ENCODE results near the gene RGS6.

RGS6 gene

GRCh38 chr14:72383865-72384264 is 451.6 kb downstream of the RGS6 start:
- no peak overlapping the region for H3K4me3 ChIP-seq (ENCODE audit: low read length)
- H3K4me1 ChIP-seq (ENCODE audit: control insufficient read depth, low read length), result no peaks in the 10 kb centered on the region
- no peak overlapping the region for H3K4me2 ChIP-seq (ENCODE audit: low read length)
- no peaks in the 10 kb centered on the region for H3K9me2 ChIP-seq (replicated peaks; ENCODE audit: control insufficient read depth, low read length)
- H3K36me3 ChIP-seq (ENCODE audit: control insufficient read depth, low read length), result no peaks in the 10 kb centered on the region
- H3F3A ChIP-seq (ENCODE audit: control insufficient read depth, insufficient read depth), result no peaks in the 10 kb centered on the region
- no peaks in the 10 kb centered on the region for H3K79me2 ChIP-seq (ENCODE audit: control insufficient read depth, low read length)
- H4K20me1 ChIP-seq (ENCODE audit: control insufficient read depth, insufficient read depth, low read depth, low read length), result no peaks in the 10 kb centered on the region
- H3K27ac ChIP-seq (ENCODE audit: low read depth, low read length), result no peak overlapping the region
- no peaks in the 10 kb centered on the region for H3K9me3 ChIP-seq (ENCODE audit: control insufficient read depth, insufficient read depth, low read length)
- no peaks in the 10 kb centered on the region for H3K27me3 ChIP-seq (ENCODE audit: control insufficient read depth, low read length)
- TF ChIP-seq, protein P1, sequence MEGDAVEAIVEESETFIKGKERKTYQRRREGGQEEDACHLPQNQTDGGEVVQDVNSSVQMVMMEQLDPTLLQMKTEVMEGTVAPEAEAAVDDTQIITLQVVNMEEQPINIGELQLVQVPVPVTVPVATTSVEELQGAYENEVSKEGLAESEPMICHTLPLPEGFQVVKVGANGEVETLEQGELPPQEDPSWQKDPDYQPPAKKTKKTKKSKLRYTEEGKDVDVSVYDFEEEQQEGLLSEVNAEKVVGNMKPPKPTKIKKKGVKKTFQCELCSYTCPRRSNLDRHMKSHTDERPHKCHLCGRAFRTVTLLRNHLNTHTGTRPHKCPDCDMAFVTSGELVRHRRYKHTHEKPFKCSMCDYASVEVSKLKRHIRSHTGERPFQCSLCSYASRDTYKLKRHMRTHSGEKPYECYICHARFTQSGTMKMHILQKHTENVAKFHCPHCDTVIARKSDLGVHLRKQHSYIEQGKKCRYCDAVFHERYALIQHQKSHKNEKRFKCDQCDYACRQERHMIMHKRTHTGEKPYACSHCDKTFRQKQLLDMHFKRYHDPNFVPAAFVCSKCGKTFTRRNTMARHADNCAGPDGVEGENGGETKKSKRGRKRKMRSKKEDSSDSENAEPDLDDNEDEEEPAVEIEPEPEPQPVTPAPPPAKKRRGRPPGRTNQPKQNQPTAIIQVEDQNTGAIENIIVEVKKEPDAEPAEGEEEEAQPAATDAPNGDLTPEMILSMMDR (IDR thresholded peaks at IDR 0.05; ENCODE audit: low read depth, low read length, poor library complexity, severe bottlenecking), result no peak
- TF ChIP-seq EZH2phosphoT487 (IDR thresholded peaks at IDR 0.05; ENCODE audit: borderline replicate concordance, low read length), result no peak

DNA sequence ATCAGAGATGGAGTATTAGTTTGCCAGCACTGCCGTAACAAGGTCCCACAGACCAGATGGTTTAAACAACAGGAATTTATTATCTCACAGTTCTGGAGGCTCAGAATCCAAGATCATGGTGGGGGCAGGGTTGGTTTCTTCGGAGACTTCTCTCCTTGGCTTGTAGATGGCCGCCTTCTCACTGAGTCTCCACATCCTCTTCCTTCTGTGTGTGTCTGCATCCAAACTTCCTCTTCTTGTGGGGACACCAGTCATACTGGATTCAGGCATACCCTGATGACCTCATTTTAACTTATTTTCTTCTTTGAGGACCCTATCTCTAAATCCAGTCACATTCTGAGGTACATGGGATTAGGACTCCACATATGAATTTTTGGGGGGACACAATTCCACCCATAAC is 455.5 kb downstream of the RGS6 start:
- Histone ChIP-seq H3K9me3 (ENCODE audit: control insufficient read depth, insufficient read depth, low read length) (no peaks in the 10 kb centered on the region), H4K20me1 (ENCODE audit: control insufficient read depth, insufficient read depth, low read depth, low read length) (no peaks in the 10 kb centered on the region), H3K27me3 (ENCODE audit: control insufficient read depth, low read length) (no peaks in the 10 kb centered on the region), H3K4me1 (ENCODE audit: control insufficient read depth, low read length) (no peaks in the 10 kb centered on the region), H3K9me2 (replicated peaks; ENCODE audit: control insufficient read depth, low read length) (no peaks in the 10 kb centered on the region), H3F3A (ENCODE audit: control insufficient read depth, insufficient read depth) (no peaks in the 10 kb centered on the region), H3K79me2 (ENCODE audit: control insufficient read depth, low read length) (no peaks in the 10 kb centered on the region), H3K27ac (ENCODE audit: low read depth, low read length) (no peak overlapping the region), H3K4me2 (ENCODE audit: low read length) (no peak overlapping the region), H3K4me3 (ENCODE audit: low read length) (no peak overlapping the region), H3K36me3 (ENCODE audit: control insufficient read depth, low read length) (no peaks in the 10 kb centered on the region)
- TF ChIP-seq EZH2phosphoT487 (IDR thresholded peaks at IDR 0.05; ENCODE audit: borderline replicate concordance, low read length), result no peak
- TF ChIP-seq, protein P1 (IDR thresholded peaks at IDR 0.05; ENCODE audit: low read depth, low read length, poor library complexity, severe bottlenecking), result no peak

DNA sequence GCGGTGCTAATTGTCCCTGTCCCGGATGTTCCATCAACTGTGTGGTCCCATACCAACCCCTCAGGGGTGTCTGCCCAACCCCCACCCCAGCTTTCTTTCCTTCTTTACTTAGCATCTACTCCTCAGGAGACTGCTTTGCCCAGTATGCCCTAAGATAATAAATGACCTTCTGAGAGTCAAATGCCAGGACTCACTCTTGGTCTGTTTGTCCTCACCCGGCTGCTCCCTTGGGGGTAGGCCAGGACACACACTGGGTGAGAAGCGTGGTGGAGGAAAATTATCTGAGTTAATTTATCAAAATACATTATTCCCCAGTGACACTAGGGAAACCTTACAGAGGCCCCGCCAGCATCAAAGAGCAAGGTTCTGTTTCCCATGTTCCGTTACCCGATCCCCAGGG is 457.0 kb downstream of the RGS6 start:
- no peaks in the 10 kb centered on the region for H3K79me2 ChIP-seq (ENCODE audit: control insufficient read depth, low read length)
- H3F3A ChIP-seq (ENCODE audit: control insufficient read depth, insufficient read depth), result no peaks in the 10 kb centered on the region
- TF ChIP-seq EZH2phosphoT487 (IDR thresholded peaks at IDR 0.05; ENCODE audit: borderline replicate concordance, low read length), result no peak
- TF ChIP-seq, protein P1 (IDR thresholded peaks at IDR 0.05; ENCODE audit: low read depth, low read length, poor library complexity, severe bottlenecking), result no peak
- no peaks in the 10 kb centered on the region for H3K4me1 ChIP-seq (ENCODE audit: control insufficient read depth, low read length)
- no peak overlapping the region for H3K27ac ChIP-seq (ENCODE audit: low read depth, low read length)
- H3K4me2 ChIP-seq (ENCODE audit: low read length), result no peak overlapping the region
- H4K20me1 ChIP-seq (ENCODE audit: control insufficient read depth, insufficient read depth, low read depth, low read length), result no peaks in the 10 kb centered on the region
- H3K4me3 ChIP-seq (ENCODE audit: low read length), result no peak overlapping the region
- no peaks in the 10 kb centered on the region for H3K36me3 ChIP-seq (ENCODE audit: control insufficient read depth, low read length)
- H3K27me3 ChIP-seq (ENCODE audit: control insufficient read depth, low read length), result no peaks in the 10 kb centered on the region
- H3K9me3 ChIP-seq (ENCODE audit: control insufficient read depth, insufficient read depth, low read length), result no peaks in the 10 kb centered on the region
- H3K9me2 ChIP-seq (replicated peaks; ENCODE audit: control insufficient read depth, low read length), result no peaks in the 10 kb centered on the region

All from DOHH2 (cell line).